IPS-15b (cell line): Measurements from ENCODE around the gene AQP2.
"Not testable (repeated sequence)": the region's sequence is repeated elsewhere in the genome, so short reads cannot be mapped to it uniquely, and the experiment has no call there.

Experiments used
- H3K27me3 ChIP-seq: one replicate; pipeline ENCODE4 v1.6.1; 2013; ENCODE audit warnings: low read length; ENCODE audit not compliant: control insufficient read depth, insufficient read depth
- H3K36me3 ChIP-seq: one replicate; pipeline ENCODE4 v1.6.1; 2013; ENCODE audit warnings: low read length; ENCODE audit not compliant: control insufficient read depth, insufficient read depth
- H3K4me1 ChIP-seq: one replicate; pipeline ENCODE4 v1.6.1; 2013; ENCODE audit warnings: mild to moderate bottlenecking, low read length; ENCODE audit not compliant: control insufficient read depth, insufficient read depth
- H3K4me3 ChIP-seq: one replicate; pipeline ENCODE4 v1.5.1; 2013; ENCODE audit warnings: low read depth, low read length
- H3K9ac ChIP-seq: one replicate; pipeline ENCODE4 v1.6.1; 2013; ENCODE audit warnings: low read depth, mild to moderate bottlenecking, low read length
- H3K9me3 ChIP-seq: one replicate; pipeline ENCODE4 v1.6.1; 2013; ENCODE audit warnings: mild to moderate bottlenecking, low read length; ENCODE audit not compliant: control insufficient read depth, insufficient read depth

The AQP2 gene

DNA sequence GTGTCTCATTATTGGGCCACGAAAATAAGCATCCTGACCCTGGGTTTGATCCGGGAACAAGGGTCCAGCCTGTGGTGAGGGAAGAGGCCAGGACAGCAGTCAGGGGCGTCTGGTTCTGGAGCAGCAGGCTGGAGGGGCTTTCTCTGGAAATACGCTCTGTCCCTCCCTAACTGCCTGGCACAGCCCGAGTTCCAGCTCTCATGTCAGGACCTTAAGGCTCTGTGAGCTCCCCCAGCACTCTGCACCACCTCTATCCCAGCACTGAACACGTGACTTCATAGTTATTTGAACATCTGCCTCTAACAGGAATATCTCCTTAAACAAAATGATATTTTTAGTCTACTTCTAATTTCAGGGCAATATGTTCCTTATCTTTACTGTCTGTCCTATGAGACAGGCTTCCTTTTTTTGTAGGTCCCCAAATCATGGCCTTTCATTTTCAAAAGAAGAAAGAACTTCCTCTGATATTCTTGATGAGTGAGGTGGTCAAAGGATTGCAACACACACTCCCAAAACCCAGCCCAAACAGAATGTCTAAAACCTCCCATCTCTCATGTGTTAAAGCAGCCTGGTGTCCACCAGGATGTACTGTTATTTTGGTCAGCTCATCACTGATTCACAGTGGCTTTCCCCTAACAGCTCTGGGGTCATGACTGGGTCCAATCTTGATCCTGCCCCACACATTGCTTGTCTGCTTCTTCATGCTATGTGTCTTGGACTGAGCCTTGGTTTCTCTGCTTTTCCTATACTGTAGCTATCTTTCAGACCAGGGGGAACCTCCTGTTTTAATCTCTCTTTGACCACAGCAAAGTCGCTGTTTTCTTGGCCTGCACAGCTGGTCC lies 31.9 kb downstream of the AQP2 start:
- no peaks in the 10 kb centered on the region for H3K36me3 ChIP-seq
- H3K4me1 ChIP-seq = peaks cover 5% of the 10 kb centered on the region
- no peak overlapping the region for H3K9ac ChIP-seq
- H3K27me3 ChIP-seq = no peaks in the 10 kb centered on the region
- H3K4me3 ChIP-seq = no peak overlapping the region
- no peaks in the 10 kb centered on the region for H3K9me3 ChIP-seq

DNA sequence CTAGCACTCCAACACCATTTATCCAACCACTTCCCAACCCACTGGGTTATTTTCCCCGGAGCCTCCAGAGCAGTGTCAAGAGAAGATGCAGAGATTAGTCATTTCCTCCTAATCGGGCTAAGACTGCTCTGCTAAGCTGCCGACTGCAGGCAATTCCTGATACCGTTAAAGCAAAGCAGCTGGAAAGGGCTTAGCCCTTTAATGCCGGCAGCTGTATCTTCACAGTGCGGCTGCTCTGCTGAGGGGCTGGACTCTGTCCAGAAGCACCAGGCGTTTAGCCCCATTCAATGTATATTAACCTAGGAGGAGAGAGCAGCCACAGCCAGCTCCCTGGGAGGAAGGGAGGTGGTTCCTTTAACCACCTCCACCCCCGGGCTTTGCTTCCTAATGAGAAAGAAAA lies 33.4 kb downstream of the AQP2 start:
- H3K9me3 ChIP-seq = no peaks in the 10 kb centered on the region
- peaks cover 5% of the 10 kb centered on the region for H3K4me1 ChIP-seq
- no peak overlapping the region for H3K4me3 ChIP-seq
- no peaks in the 10 kb centered on the region for H3K36me3 ChIP-seq
- H3K9ac ChIP-seq = no peak overlapping the region
- H3K27me3 ChIP-seq = no peaks in the 10 kb centered on the region

- Histone ChIP-seq H3K9me3 (no peaks in the 10 kb centered on the region), H3K4me1 (peaks cover 4% of the 10 kb centered on the region), H3K9ac (no peak overlapping the region), H3K4me3 (no peak overlapping the region), H3K36me3 (no peaks in the 10 kb centered on the region), H3K27me3 (no peaks in the 10 kb centered on the region)
Observed at GRCh38 chr12:49984476-49985359, 34.2 kb downstream of the AQP2 start.

GRCh38 chr12:49985981-49986380 lies 35.4 kb downstream of the AQP2 start:
- H3K9me3 ChIP-seq = no peaks in the 10 kb centered on the region
- no peak overlapping the region for H3K4me3 ChIP-seq
- H3K9ac ChIP-seq = no peak overlapping the region
- H3K4me1 ChIP-seq = peaks cover 4% of the 10 kb centered on the region
- H3K36me3 ChIP-seq = no peaks in the 10 kb centered on the region
- H3K27me3 ChIP-seq = no peaks in the 10 kb centered on the region

DNA sequence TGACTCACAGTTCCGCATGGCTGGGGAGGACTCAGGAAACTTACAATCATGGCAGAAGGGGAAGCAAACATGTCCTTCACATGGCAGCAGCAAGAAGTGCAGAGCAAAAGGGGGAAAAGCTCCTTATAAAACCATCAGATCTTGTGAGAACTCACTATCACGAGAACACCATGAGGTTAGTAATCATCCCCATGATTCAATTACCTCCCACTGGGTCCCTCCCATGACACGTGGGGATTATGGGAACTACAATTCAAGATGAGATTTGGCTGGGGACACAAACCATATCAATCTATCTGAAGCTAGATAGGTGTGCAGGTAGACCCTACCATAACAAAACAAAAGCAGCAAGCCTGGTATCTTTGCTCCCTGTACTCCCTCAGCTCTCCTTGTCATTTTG lies 35.9 kb downstream of the AQP2 start:
- H3K36me3 ChIP-seq, H3K9me3 ChIP-seq, H3K27me3 ChIP-seq: not testable (repeated sequence)

DNA sequence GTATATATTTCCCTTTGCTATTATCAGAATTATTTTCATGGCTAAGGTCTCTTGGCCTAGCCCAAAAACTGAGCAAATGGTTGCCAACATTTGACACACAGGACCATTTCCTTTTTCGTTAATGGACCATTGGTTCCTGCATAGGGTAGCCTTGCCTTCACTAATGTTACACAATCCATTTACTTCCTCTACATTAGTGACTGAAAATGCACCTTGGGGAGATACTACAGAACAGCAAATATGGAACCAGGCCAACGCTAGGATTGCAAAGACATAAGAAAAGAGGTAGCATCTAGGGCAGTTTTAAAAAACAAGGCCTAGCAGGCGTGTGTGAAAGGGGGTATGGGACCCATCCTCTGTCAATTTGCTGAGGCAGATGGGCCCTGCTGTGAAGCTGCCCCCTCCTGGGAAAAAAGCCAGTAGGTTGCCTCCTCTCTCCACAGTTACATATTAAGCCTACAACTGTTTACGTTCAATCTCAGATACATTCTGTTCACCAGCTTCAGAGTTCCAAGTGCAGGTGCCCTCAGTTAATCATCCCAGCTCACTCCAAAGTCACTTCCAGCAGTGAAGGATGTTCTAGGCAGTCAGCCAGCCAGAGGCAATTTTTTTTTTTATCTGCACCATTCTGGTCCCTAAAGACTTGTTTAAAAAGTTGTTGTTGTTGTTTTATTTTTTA lies 37.2 kb downstream of the AQP2 start:
- Histone ChIP-seq H3K36me3 (peaks cover 8% of the 10 kb centered on the region), H3K9me3 (no peaks in the 10 kb centered on the region)

More for the DNA sequence above, 35.9 kb downstream of the AQP2 start:
- H3K4me3 ChIP-seq, H3K4me1 ChIP-seq, H3K9ac ChIP-seq: not testable (repeated sequence)

DNA sequence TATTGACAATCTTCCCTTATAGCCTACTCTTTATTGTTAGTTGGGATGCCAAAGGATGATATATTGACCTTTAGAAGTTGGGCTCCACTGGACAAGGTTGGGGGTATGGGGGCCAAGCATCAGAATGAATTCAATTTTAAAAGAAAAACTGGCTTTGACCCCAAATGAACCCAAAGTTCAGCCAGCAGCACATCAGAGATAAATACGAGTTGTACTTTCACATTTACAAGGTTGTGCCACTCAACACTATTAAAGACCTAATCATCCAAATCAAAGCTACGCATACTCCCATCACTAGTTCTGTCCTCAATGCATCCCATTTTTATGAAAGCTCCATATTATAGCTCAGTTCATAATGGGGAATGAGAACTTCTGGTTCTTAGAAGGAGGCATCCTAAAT lies 38.9 kb downstream of the AQP2 start:
- not testable (repeated sequence) for H3K27me3 ChIP-seq, H3K4me3 ChIP-seq, H3K9ac ChIP-seq, H3K4me1 ChIP-seq, H3K9me3 ChIP-seq
- peaks cover 13% of the 10 kb centered on the region for H3K36me3 ChIP-seq

More for the DNA sequence above, 37.2 kb downstream of the AQP2 start:
- H3K27me3 ChIP-seq = no peaks in the 10 kb centered on the region
- H3K4me3 ChIP-seq = no peak overlapping the region
- H3K4me1 ChIP-seq = peaks cover 4% of the 10 kb centered on the region
- no peak overlapping the region for H3K9ac ChIP-seq

DNA sequence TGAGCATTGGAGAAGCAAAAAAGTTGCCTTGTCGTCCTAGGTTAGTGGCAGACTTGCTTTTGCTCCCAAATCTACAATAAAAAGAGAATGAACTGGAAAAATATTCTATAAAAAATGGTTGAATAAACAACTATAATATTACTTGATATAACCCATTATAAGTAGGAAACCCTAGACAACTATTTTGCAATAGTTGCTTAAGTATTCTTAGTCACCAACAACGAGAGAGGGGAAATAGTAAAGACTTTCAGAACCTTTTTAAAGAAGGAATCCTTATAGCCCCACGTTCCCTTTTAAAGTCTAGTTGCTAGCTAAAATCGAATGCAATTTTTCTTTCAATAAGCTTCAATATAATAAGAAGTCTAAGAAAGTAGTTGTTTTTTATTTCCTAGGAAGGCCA lies 39.7 kb downstream of the AQP2 start:
- no peak overlapping the region for H3K4me3 ChIP-seq
- no peaks in the 10 kb centered on the region for H3K9me3 ChIP-seq
- no peak overlapping the region for H3K9ac ChIP-seq
- peaks cover 13% of the 10 kb centered on the region for H3K36me3 ChIP-seq
- H3K4me1 ChIP-seq = no peaks in the 10 kb centered on the region
- no peaks in the 10 kb centered on the region for H3K27me3 ChIP-seq

- peaks cover 17% of the 10 kb centered on the region for H3K36me3 ChIP-seq
- H3K9ac ChIP-seq = no peak overlapping the region
- H3K4me3 ChIP-seq = no peak overlapping the region
- no peaks in the 10 kb centered on the region for H3K9me3 ChIP-seq
- no peaks in the 10 kb centered on the region for H3K4me1 ChIP-seq
- H3K27me3 ChIP-seq = no peaks in the 10 kb centered on the region
Observed at GRCh38 chr12:49998453-49998852, 47.9 kb downstream of the AQP2 start.

DNA sequence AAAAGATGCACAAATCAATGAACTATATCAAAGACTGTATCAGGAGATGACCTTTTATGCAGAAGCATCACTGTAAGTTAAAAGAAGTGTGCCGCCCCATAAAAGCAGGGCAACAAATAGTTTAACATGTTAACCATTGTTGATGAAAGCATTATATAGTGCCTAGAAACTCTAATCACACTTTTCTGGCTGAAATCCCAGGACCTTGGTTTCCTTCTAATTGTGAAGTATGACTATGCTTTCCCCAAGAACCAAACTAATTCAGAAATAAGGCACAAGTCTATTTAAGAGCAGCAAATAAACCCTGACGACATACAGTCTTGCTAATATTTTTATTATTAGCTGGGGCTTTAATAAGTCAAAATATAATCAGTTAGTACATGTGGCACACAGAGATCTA lies 53.1 kb downstream of the AQP2 start:
- Histone ChIP-seq H3K27me3 (no peaks in the 10 kb centered on the region), H3K4me3 (no peak overlapping the region), H3K9ac (no peak overlapping the region), H3K36me3 (peaks cover 21% of the 10 kb centered on the region), H3K9me3 (no peaks in the 10 kb centered on the region), H3K4me1 (no peaks in the 10 kb centered on the region)

DNA sequence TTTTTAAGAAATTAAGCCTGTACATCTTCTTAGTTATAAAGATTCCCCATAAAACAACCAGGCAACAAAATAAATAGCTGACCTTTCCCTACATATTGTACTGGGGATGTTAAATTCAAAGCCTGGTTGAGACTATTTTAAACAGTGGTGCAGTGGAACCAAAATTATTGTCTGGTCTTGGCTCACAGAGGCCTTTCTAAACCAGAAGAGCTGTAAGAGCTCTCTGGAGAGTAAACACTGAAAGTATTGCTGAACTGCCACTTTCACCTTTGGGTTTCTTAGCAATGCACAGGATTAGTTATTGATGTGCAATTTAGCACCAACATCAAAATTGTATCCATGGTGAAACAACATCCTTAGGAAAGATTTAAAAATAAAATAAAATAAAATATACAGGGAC lies 54.2 kb downstream of the AQP2 start:
- Histone ChIP-seq H3K27me3 (no peaks in the 10 kb centered on the region), H3K4me3 (no peak overlapping the region), H3K4me1 (no peaks in the 10 kb centered on the region), H3K36me3 (peaks cover 21% of the 10 kb centered on the region), H3K9me3 (no peaks in the 10 kb centered on the region), H3K9ac (no peak overlapping the region)
